DOHH2 (cell line): ENCODE measurements around the gene ASPRV1.
"Not testable (repeated sequence)": the region's sequence is repeated elsewhere in the genome, so short reads cannot be mapped to it uniquely, and the experiment has no call there.

Source experiments
- H3F3A ChIP-seq: fragments of 200-600 bp; sonication (generic), shearing (Covaris generic); 2 replicates; pipeline ENCODE4 v1.6.0; 2016; ENCODE audit warnings: antibody characterized with exemption, mild to moderate bottlenecking; ENCODE audit not compliant: control insufficient read depth, insufficient read depth
- H3K27ac ChIP-seq: fragments of 200-600 bp; sonication (generic); 2 replicates; pipeline ENCODE4 v1.5.1; 2014; ENCODE audit warnings: low read depth, mild to moderate bottlenecking, low read length, moderate library complexity
- H3K27me3 ChIP-seq: fragments of 200-600 bp; sonication (generic); 2 replicates; pipeline ENCODE4 v1.6.1; 2014; ENCODE audit warnings: mild to moderate bottlenecking, low read length, mixed read lengths; ENCODE audit not compliant: control insufficient read depth
- H3K36me3 ChIP-seq: fragments of 200-600 bp; sonication (generic); 2 replicates; pipeline ENCODE4 v1.6.1; 2014; ENCODE audit warnings: mild to moderate bottlenecking, low read length, moderate library complexity, mixed read lengths; ENCODE audit not compliant: control insufficient read depth
- H3K4me1 ChIP-seq: fragments of 200-600 bp; sonication (generic); 2 replicates; pipeline ENCODE4 v1.6.1; 2014; ENCODE audit warnings: mild to moderate bottlenecking, low read length, mixed read lengths; ENCODE audit not compliant: control insufficient read depth
- H3K4me2 ChIP-seq: fragments of 200-600 bp; sonication (generic); 2 replicates; pipeline ENCODE4 v1.6.0; 2014; ENCODE audit warnings: mild to moderate bottlenecking, low read length, moderate library complexity
- H3K4me3 ChIP-seq: fragments of 200-600 bp; sonication (generic); 2 replicates; pipeline ENCODE4 v1.5.1; 2014; ENCODE audit warnings: mild to moderate bottlenecking, low read length, mixed read lengths
- H3K79me2 ChIP-seq: fragments of 200-600 bp; sonication (generic); 2 replicates; pipeline ENCODE4 v1.6.1; 2014; ENCODE audit warnings: mild to moderate bottlenecking, low read length, mixed read lengths; ENCODE audit not compliant: control insufficient read depth
- H3K9me2 ChIP-seq: fragments of 200-600 bp; sonication (generic); replicated peaks from 2 replicates; pipeline ENCODE4 v1.6.1; 2014; ENCODE audit warnings: mild to moderate bottlenecking, low read length, mixed read lengths; ENCODE audit not compliant: control insufficient read depth
- H3K9me3 ChIP-seq: fragments of 200-600 bp; sonication (generic); 2 replicates; pipeline ENCODE4 v1.6.1; 2014; ENCODE audit warnings: antibody characterized with exemption, low read length, mixed read lengths; ENCODE audit not compliant: control insufficient read depth, insufficient read depth
- H4K20me1 ChIP-seq: fragments of 200-600 bp; sonication (generic); 2 replicates; pipeline ENCODE4 v1.6.0; 2014; ENCODE audit warnings: low read depth, mild to moderate bottlenecking, antibody characterized with exemption, low read length, moderate library complexity; ENCODE audit not compliant: control insufficient read depth, insufficient read depth
- CTCF ChIP-seq: fragments of 200-600 bp; sonication (generic); IDR thresholded peaks from one replicate; pipeline ENCODE4 v1.5.1; 2014; ENCODE audit warnings: antibody characterized with exemption, mild to moderate bottlenecking, low read depth, low read length; ENCODE audit not compliant: poor library complexity, severe bottlenecking
- EZH2phosphoT487 ChIP-seq: fragments of 200-600 bp; sonication (generic); IDR thresholded peaks from 2 replicates; pipeline ENCODE4 v1.6.1; 2017; ENCODE audit warnings: borderline replicate concordance, mild to moderate bottlenecking, antibody characterized with exemption, low read length, moderate library complexity, mixed read lengths

Gene ASPRV1

GRCh38 chr2:70002241-70002899, 40.9 kb upstream of the ASPRV1 start:
- Histone ChIP-seq H3K4me2 (peak overlapping the region; percentile 25), H3K27ac (no peak overlapping the region), H4K20me1 (no peaks in the 10 kb centered on the region)

GRCh38 chr2:70000529-70000928, 39.1 kb upstream of the ASPRV1 start:
- H3K27ac ChIP-seq, H3F3A ChIP-seq: not testable (repeated sequence)

More at GRCh38 chr2:70002241-70002899, 40.9 kb upstream of the ASPRV1 start:
- no peaks in the 10 kb centered on the region for H3F3A ChIP-seq
- H3K27me3 ChIP-seq = no peaks in the 10 kb centered on the region
- no peaks in the 10 kb centered on the region for H3K9me2 ChIP-seq
- peaks cover 13% of the 10 kb centered on the region for H3K4me1 ChIP-seq
- no peak overlapping the region for H3K4me3 ChIP-seq
- H3K79me2 ChIP-seq = no peaks in the 10 kb centered on the region
- H3K9me3 ChIP-seq = no peaks in the 10 kb centered on the region
- no peaks in the 10 kb centered on the region for H3K36me3 ChIP-seq
- TF ChIP-seq CTCF = no peak
- TF ChIP-seq EZH2phosphoT487 = no peak

DNA sequence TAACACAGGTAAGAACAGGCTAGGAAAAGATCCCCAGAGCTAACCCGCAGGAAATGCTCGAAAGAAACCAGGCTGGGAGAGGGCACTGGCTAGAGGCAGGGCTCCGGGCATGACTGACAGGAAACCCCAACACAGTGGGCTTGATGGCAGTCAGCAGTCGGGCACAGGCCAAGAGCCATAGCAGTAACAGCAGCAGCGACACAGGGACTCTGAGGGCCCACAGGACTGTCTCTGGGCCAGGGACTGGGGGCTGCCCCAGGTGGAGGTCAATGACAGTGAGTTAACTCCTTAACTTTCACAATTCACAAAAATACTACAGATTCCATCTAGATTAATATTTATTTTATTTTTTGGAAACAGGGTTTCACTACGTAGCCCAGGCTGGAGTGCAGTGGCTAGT, 37.3 kb upstream of the ASPRV1 start:
- H3K4me1 ChIP-seq = peaks cover 13% of the 10 kb centered on the region
- no peaks in the 10 kb centered on the region for H3K36me3 ChIP-seq
- no peaks in the 10 kb centered on the region for H3K79me2 ChIP-seq
- no peak for TF ChIP-seq EZH2phosphoT487
- no peak for TF ChIP-seq CTCF
- no peaks in the 10 kb centered on the region for H3K9me3 ChIP-seq
- H3K4me3 ChIP-seq = no peak overlapping the region
- H3K27me3 ChIP-seq = no peaks in the 10 kb centered on the region
- H3K27ac ChIP-seq = no peak overlapping the region
- H4K20me1 ChIP-seq = no peaks in the 10 kb centered on the region
- H3F3A ChIP-seq = no peaks in the 10 kb centered on the region
- no peak overlapping the region for H3K4me2 ChIP-seq
- H3K9me2 ChIP-seq = no peaks in the 10 kb centered on the region

More at GRCh38 chr2:70000529-70000928, 39.1 kb upstream of the ASPRV1 start:
- H3K36me3 ChIP-seq, H3K79me2 ChIP-seq, H3K9me2 ChIP-seq, H3K4me3 ChIP-seq, H3K27me3 ChIP-seq, H3K9me3 ChIP-seq, H4K20me1 ChIP-seq, H3K4me2 ChIP-seq: not testable (repeated sequence)
- H3K4me1 ChIP-seq = peaks cover 13% of the 10 kb centered on the region

- Histone ChIP-seq H3K9me2 (no peaks in the 10 kb centered on the region), H3K4me2 (no peak overlapping the region), H3K4me1 (peaks cover 3% of the 10 kb centered on the region), H3K79me2 (no peaks in the 10 kb centered on the region), H4K20me1 (no peaks in the 10 kb centered on the region), H3K27me3 (no peaks in the 10 kb centered on the region), H3F3A (no peaks in the 10 kb centered on the region), H3K27ac (no peak overlapping the region), H3K9me3 (no peaks in the 10 kb centered on the region), H3K36me3 (no peaks in the 10 kb centered on the region), H3K4me3 (no peak overlapping the region)
- TF ChIP-seq CTCF (no peak), EZH2phosphoT487 (no peak)
Observed at GRCh38 chr2:69997015-69997830, 35.8 kb upstream of the ASPRV1 start.
